GM21717 (cell line): ENCODE measurements around the gene METAP2.

Experiments
- ATAC-seq: cut with Tn5 transposase; IDR thresholded peaks from one replicate; pipeline ENCODE4 v1.9.1; 2021; ENCODE audit warnings: mild to moderate bottlenecking, moderate library complexity; ENCODE audit not compliant: unreplicated experiment

Gene METAP2

GRCh38 chr12:95509300-95509699, 35.3 kb downstream of the METAP2 start:
- no peak for ATAC-seq

GRCh38 chr12:95511977-95512376, 38.0 kb downstream of the METAP2 start:
- no peak for ATAC-seq

GRCh38 chr12:95513599-95513998, 39.6 kb downstream of the METAP2 start:
- ATAC-seq = no peak

GRCh38 chr12:95515197-95515596, 41.2 kb downstream of the METAP2 start:
- no peak for ATAC-seq

- ATAC-seq = no peak
These were observed 42.8 kb downstream of the METAP2 start for GRCh38 chr12:95516757-95517156.

- ATAC-seq = no peak
These were observed 43.3 kb downstream of the METAP2 start for GRCh38 chr12:95517246-95517645.

GRCh38 chr12:95518944-95519343, 45.0 kb downstream of the METAP2 start:
- ATAC-seq = no peak

- no peak for ATAC-seq
These were observed 46.9 kb downstream of the METAP2 start for GRCh38 chr12:95520816-95521215.

GRCh38 chr12:95522692-95523091, 48.7 kb downstream of the METAP2 start:
- no peak for ATAC-seq

GRCh38 chr12:95528431-95528830, 54.5 kb downstream of the METAP2 start:
- no peak for ATAC-seq

- no peak for ATAC-seq
These were observed 55.8 kb downstream of the METAP2 start for GRCh38 chr12:95529693-95530225.

GRCh38 chr12:95532851-95533250, 58.9 kb downstream of the METAP2 start:
- ATAC-seq = no peak

- no peak for ATAC-seq
These were observed 60.0 kb downstream of the METAP2 start for GRCh38 chr12:95533985-95534384.

- ATAC-seq = no peak
These were observed 64.1 kb downstream of the METAP2 start for GRCh38 chr12:95538006-95538405.

GRCh38 chr12:95538656-95539055, 64.7 kb downstream of the METAP2 start:
- no peak for ATAC-seq

GRCh38 chr12:95541436-95541835, 67.5 kb downstream of the METAP2 start:
- ATAC-seq = no peak

- ATAC-seq = no peak
These were observed 69.4 kb downstream of the METAP2 start for GRCh38 chr12:95543305-95543704.

- no peak for ATAC-seq
These were observed 70.8 kb downstream of the METAP2 start for GRCh38 chr12:95544756-95545155.

GRCh38 chr12:95545303-95545702, 71.4 kb downstream of the METAP2 start:
- no peak for ATAC-seq

GRCh38 chr12:95545731-95546490, 72.0 kb downstream of the METAP2 start:
- no peak for ATAC-seq

GRCh38 chr12:95546491-95546813, 72.5 kb downstream of the METAP2 start:
- ATAC-seq = no peak

GRCh38 chr12:95547522-95548055, 73.6 kb downstream of the METAP2 start:
- ATAC-seq = no peak
